Progenitor cell of endocrine pancreas (in vitro differentiated cells): ENCODE measurements around the gene ANXA11. TPM values are rescaled to one million over a fixed set of nuclear protein-coding genes. Genes with fewer than 3 reads are reported as not detected.

Experiments used
- DNase-seq: peaks from one replicate; pipeline ENCODE4 v3.0.0; 2021; ENCODE audit warnings: low spot score; ENCODE audit not compliant: unreplicated experiment
- H3K27ac Mint-ChIP-seq: 2 replicates; pipeline ENCODE4 v1.8.0; 2021; ENCODE audit warnings: mild to moderate bottlenecking, moderate library complexity, mixed read lengths
- H3K27me3 Mint-ChIP-seq: 2 replicates; pipeline ENCODE4 v1.8.0; 2021; ENCODE audit warnings: mixed read lengths
- H3K36me3 Mint-ChIP-seq: 2 replicates; pipeline ENCODE4 v1.8.0; 2022; ENCODE audit warnings: mixed read lengths; ENCODE audit not compliant: insufficient read depth
- H3K4me1 Mint-ChIP-seq: 2 replicates; pipeline ENCODE4 v1.8.0; 2021; ENCODE audit warnings: low read depth, mixed read lengths
- H3K4me3 Mint-ChIP-seq: 2 replicates; pipeline ENCODE4 v1.8.0; 2021; ENCODE audit warnings: low read depth, mild to moderate bottlenecking, moderate library complexity, mixed read lengths
- H3K9me3 Mint-ChIP-seq: 2 replicates; pipeline ENCODE4 v1.8.0; 2021; ENCODE audit warnings: low read depth, mixed read lengths
- CTCF ChIP-seq: fragments of 200-600 bp; sonication (generic); IDR thresholded peaks from one replicate; pipeline ENCODE4 v1.5.0; 2021; ENCODE audit warnings: antibody characterized with exemption, mild to moderate bottlenecking; ENCODE audit not compliant: unreplicated experiment
- total RNA-seq: library from RNA; stranded (reverse); gene quantifications from 2 replicates; pipeline ENCODE4 v1.2.1, GENCODE V29; 2021

ANXA11 gene
- total RNA-seq, 1 donor from 2014 or later, result 120 TPM

DNA sequence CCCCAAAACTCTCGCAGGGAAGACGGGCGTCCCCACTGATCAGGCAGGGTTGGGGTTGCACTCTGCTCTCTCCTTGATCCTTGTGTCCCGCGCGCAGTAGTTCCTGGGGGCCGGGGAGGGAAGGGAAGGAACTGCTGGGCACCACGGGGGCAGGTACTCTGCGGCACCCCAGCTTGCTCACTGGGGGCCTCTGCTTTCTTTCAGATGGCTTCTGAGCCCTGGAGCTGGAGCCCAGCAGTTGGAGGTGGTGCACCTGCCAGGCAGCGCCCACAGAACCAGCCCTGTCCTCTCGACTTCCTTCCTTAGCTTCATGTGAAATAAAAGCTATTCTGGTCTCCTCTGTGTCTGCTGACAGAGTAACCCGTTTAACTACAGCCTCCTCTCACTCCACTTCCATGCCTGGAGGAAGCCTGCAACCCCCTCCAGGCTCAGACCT lies 60.6 kb downstream of the ANXA11 start:
- Mint-ChIP-seq H3K27ac (peak overlapping the region; percentile 86), H3K4me3 (no peak overlapping the region), H3K27me3 (peaks cover 13% of the 10 kb centered on the region), H3K9me3 (peaks cover 5% of the 10 kb centered on the region), H3K4me1 (peaks cover 2% of the 10 kb centered on the region), H3K36me3 (peaks cover 9% of the 10 kb centered on the region)
- no peak for TF ChIP-seq CTCF
- DNase-seq, result no peak

- no peak for DNase-seq
- H3K4me3 Mint-ChIP-seq, result no peak overlapping the region
- H3K9me3 Mint-ChIP-seq, result peaks cover under 1% of the 10 kb centered on the region
- peaks cover 4% of the 10 kb centered on the region for H3K36me3 Mint-ChIP-seq
- TF ChIP-seq CTCF, result peak; percentile 3
- peaks cover 2% of the 10 kb centered on the region for H3K4me1 Mint-ChIP-seq
- H3K27ac Mint-ChIP-seq, result no peak overlapping the region
- H3K27me3 Mint-ChIP-seq, result peaks cover 13% of the 10 kb centered on the region
Observed at GRCh38 chr10:80144067-80144695, 61.2 kb downstream of the ANXA11 start.

GRCh38 chr10:80141696-80142460 lies 63.5 kb downstream of the ANXA11 start:
- DNase-seq, result no peak
- Mint-ChIP-seq H3K36me3 (no peaks in the 10 kb centered on the region), H3K4me1 (peaks cover 2% of the 10 kb centered on the region), H3K27ac (no peak overlapping the region), H3K9me3 (no peaks in the 10 kb centered on the region), H3K27me3 (peaks cover 16% of the 10 kb centered on the region), H3K4me3 (no peak overlapping the region)
- no peak for TF ChIP-seq CTCF

DNA sequence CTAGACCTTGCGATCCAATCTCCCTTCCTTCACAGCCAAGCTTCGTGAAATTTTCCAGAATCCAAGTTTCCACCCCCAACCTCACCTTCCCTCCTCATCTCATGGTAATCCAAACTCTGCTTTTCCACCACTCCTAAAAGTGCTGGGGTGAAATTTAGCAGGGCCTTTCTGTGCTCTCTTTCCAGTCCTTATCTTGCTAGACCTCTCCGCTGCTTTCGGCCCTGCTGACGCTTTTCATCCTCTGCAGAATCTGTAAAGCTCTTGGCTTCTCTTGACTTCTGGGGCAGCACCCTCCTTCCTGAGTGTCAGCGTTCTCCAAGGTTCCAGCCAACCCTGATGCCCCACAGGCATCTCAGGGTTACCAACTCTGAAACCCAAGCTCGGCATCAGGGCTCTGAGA lies 65.1 kb downstream of the ANXA11 start:
- Mint-ChIP-seq H3K36me3 (no peaks in the 10 kb centered on the region), H3K9me3 (no peaks in the 10 kb centered on the region), H3K4me3 (no peak overlapping the region), H3K27me3 (peaks cover 13% of the 10 kb centered on the region), H3K27ac (no peak overlapping the region), H3K4me1 (peaks cover 2% of the 10 kb centered on the region)
- DNase-seq, result no peak
- no peak for TF ChIP-seq CTCF

DNA sequence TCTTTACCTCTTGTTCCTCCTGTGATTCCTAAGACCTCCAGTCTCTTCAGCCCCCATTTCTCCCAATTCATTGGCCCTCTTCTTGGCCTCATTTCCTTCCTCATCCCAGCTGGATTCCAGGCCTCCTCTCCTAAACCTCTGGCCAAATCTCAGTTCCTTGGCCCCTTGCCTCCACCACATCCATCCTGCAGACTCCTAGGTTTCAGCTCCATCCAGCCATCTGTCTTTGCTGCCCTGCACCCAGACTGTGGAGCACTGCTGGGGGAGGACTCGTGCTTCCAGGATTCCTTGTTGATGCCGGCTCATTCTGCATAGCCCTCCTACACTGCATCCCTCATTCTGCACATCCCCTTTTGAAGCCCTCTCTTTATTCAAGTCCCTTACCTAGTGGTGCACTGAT lies 66.1 kb downstream of the ANXA11 start:
- H3K27ac Mint-ChIP-seq, result no peak overlapping the region
- no peak for DNase-seq
- H3K4me3 Mint-ChIP-seq, result no peak overlapping the region
- H3K36me3 Mint-ChIP-seq, result no peaks in the 10 kb centered on the region
- no peaks in the 10 kb centered on the region for H3K9me3 Mint-ChIP-seq
- no peak for TF ChIP-seq CTCF
- H3K4me1 Mint-ChIP-seq, result peaks cover 2% of the 10 kb centered on the region
- peaks cover 10% of the 10 kb centered on the region for H3K27me3 Mint-ChIP-seq
